HG03575 (cell line): Measurements from ENCODE around the gene ARSD.
"Not testable (repeated sequence)": the region's sequence is repeated elsewhere in the genome, so short reads cannot be mapped to it uniquely, and the experiment has no call there.

Experiments used
- ATAC-seq: cut with Tn5 transposase; IDR thresholded peaks from one replicate; pipeline ENCODE4 v1.9.1; 2021; ENCODE audit not compliant: unreplicated experiment, insufficient number of reproducible peaks, low FRiP score; ENCODE audit errors: extremely low read depth

Gene ARSD

DNA sequence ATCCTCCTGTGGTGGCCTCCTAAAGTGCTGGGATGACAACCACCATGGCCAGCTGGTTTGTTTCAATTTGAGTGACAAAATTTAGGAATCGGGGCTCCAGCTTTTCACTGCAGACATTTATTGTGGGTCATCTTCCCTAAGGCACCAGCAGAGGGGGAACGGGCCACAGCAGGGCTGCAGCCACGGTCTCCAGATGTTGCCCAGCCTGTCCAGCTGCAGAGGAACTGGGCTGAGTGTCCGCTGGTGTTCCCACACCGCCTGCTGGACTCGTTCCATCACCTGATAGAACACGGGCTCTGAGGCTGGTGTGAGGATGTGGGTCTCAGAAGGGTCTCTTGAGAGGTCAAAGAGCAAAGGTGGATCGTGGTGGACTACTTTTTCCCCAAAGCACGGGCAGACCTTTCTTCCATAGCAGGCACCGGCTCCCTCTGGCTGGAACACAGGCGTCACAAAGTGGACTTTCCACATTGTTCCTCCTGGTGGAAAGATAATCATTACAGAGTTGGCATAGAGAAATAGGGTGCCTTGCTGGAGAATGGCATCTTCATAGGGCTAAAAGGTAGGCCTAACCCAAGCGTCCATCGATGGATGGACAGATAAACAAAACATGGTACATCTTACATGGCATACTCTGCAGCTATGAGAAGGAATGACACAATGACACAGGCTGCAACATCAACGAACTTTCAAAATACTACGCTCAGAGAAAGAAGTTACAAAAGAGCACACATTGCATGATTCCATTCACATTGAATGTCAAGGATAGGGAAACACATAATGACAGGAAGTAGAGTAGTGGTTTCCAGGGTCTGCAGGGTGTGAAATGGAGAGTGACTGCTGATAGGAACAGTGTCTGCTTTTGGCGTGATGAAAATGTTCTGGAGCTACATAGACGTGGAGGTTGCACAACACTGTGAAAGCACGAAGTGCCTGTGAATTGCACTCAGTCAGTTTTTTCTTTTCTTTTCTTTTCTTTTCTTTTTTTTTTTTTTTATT is 5.9 kb upstream of the ARSD start:
- no peak for ATAC-seq

GRCh38 chrX:2933125-2933900 is 4.2 kb upstream of the ARSD start:
- no peak for ATAC-seq

DNA sequence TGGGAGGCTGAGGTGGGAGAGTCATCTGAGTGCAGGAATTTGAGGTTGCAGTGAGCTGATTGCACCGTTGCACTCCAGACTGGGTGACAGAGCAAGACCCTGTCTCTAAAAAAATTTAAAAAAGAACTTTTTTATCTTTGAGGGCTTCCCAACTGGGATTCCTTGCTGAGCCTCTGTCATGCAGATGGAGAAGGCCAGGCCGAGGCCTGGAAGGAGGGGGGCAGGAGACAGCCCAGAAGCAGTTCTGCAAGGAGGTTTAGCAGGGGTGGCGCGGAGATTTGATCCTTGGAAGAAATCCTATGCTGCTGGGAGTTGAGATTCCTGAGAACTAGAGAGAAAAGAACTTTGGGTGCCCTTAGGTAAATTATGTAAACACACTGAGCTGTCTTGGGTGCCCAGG is 2.5 kb upstream of the ARSD start:
- no peak for ATAC-seq

DNA sequence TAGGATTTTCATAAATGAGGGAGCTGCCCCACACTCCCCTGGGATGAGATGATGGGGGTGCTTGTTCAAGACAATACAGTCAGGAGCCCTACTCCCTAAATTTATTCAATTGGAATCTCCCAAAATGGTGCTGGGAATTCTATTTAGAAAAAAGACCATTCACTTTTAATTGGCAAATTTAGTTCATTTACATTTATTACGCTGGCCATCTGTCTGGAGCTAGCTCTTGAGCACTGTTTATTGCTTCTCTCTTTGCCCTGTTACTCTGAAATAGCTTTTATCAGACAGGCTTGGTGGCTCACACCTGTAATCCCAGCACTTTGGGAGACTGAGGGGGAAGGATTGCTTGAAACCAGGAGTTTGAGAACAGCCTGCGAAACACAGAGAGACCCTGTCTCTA is 2.0 kb upstream of the ARSD start:
- ATAC-seq = no peak

- no peak for ATAC-seq
Observed at GRCh38 chrX:2928191-2928582, 952 bp downstream of the ARSD start.

GRCh38 chrX:2926664-2927275 is 2.4 kb downstream of the ARSD start:
- ATAC-seq = no peak

GRCh38 chrX:2926255-2926654 is 2.9 kb downstream of the ARSD start:
- ATAC-seq = not testable (repeated sequence)

GRCh38 chrX:2924151-2924550 is 5.0 kb downstream of the ARSD start:
- no peak for ATAC-seq

- no peak for ATAC-seq
Observed at GRCh38 chrX:2921750-2922149, 7.4 kb downstream of the ARSD start.

- ATAC-seq = no peak
Observed at GRCh38 chrX:2921193-2921592, 7.9 kb downstream of the ARSD start.

DNA sequence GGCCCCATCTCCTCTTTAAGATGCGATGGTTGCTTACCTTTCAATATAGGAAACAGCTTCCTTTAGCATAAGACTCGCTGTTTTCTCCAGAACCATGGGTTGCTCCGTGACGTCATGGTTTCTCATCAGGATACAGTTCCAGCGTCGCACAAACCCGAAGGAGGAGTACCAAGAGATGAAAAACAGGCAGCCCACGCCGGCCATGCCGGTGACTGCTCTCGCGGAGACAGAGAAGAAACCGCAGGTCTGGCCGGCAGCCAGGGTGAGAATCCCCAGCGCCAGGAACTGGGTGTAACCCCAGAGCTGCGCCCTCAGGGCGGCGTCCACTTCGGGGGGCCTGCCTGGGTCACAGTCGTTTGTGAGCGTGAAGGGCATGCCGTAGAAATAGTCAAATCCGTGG is 11.4 kb downstream of the ARSD start:
- no peak for ATAC-seq

- ATAC-seq = no peak
Observed at GRCh38 chrX:2913118-2913517, 16.0 kb downstream of the ARSD start.

GRCh38 chrX:2910109-2910508 is 19.0 kb downstream of the ARSD start:
- ATAC-seq = no peak

- no peak for ATAC-seq
Observed at GRCh38 chrX:2908125-2908685, 20.9 kb downstream of the ARSD start.

DNA sequence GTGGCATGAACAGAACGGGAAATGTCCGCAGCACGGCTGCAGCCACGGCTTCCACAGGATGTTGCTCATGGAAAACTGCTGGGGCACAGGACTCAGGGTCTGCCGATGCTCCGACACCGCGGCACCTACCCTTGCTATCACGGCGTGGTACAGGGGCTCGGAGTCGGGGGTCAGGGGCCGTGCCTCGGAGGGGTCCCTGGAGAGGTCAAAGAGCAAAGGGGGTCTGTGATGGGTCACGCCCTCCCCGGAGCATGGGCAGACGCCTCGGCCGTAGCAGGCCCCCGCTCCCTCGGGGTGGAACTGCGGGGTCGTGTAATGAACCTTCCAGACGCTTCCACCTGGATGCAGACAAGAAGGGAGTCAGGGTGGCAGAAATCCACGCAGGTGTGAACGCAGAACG is 21.8 kb downstream of the ARSD start:
- no peak for ATAC-seq

- ATAC-seq = no peak
Observed at GRCh38 chrX:2903366-2903765, 25.8 kb downstream of the ARSD start.

DNA sequence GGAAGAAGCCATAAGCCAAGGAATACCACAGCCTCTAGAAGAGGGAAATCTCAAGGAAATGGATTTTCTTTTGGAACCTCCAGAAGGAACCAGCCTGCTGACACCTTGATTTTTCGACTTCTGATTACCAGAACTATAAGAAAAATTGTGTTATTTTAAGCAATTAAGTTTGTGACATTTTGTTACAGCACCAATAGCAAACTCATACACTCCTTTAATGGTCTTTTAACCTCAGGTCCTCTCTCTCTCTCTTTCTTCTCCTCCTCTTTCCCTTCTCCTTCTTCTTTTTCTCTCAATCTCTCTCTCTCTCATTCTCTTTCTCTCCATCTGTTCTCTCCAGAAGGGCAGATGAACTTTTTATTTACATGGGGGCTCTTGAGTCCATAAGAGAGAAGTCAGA is 26.3 kb downstream of the ARSD start:
- ATAC-seq = no peak

- ATAC-seq = no peak
Observed at GRCh38 chrX:2901367-2902036, 27.6 kb downstream of the ARSD start.
